IMR-90 (cell line): ENCODE results near the gene PPARD. TPM values are rescaled to one million over a fixed set of nuclear protein-coding genes. Genes with fewer than 3 reads are reported as not detected.

Source experiments
- ATAC-seq: fragments of 200-7000 bp; cut with Tn5 transposase; 2 replicates; pipeline ENCODE4 v1.9.1; 2020; ENCODE audit warnings: low read depth, mild to moderate bottlenecking, moderate library complexity
- BruUV-seq: library from RNA; stranded (reverse); fragments of 400-500 nt; replicated peaks from 2 replicates; lab custom pipeline; 2021; lab: Mats Ljungman, UMichigan
- CTCF ChIA-PET: fragments of 300-600 bp; formaldehyde crosslinking; extraction: SDS; loops from one replicate; lab custom pipeline; 2021; ENCODE audit warnings: antibody characterized with exemption; lab: Yijun Ruan, JAX
- POLR2A ChIA-PET: fragments of 300-600 bp; sonication (Branson Sonifier 250); formaldehyde crosslinking; loops from one replicate; lab custom pipeline; 2022; ENCODE audit warnings: antibody characterized with exemption; ENCODE audit not compliant: unreplicated experiment; lab: Charles Lee
- DNase-seq: peaks from one replicate; pipeline ENCODE4 v3.0.0; 2013
- H2AFZ ChIP-seq: replicated peaks from 2 replicates; pipeline ENCODE3; 2013; ENCODE audit warnings: low read length, mild to moderate bottlenecking; ENCODE audit not compliant: poor library complexity
- H2AK5ac ChIP-seq: 2 replicates; pipeline ENCODE4 v1.6.1; 2013; ENCODE audit warnings: low read depth, low read length, inconsistent platforms
- H2AK9ac ChIP-seq: replicated peaks from 2 replicates; pipeline ENCODE3; 2013; ENCODE audit warnings: mild to moderate bottlenecking, low read depth, low read length, moderate library complexity; ENCODE audit not compliant: poor library complexity
- H2BK120ac ChIP-seq: 2 replicates; pipeline ENCODE4 v1.6.1; 2013; ENCODE audit warnings: low read depth, low read length, inconsistent platforms
- H2BK15ac ChIP-seq: 3 replicates; pipeline ENCODE4 v1.6.1; 2013; ENCODE audit warnings: low read depth, low read length, inconsistent platforms
- H2BK20ac ChIP-seq: 2 replicates; pipeline ENCODE4 v1.6.1; 2013; ENCODE audit warnings: low read depth, mild to moderate bottlenecking, inconsistent platforms, low read length, moderate library complexity
- H2BK5ac ChIP-seq: 2 replicates; pipeline ENCODE4 v1.6.1; 2013; ENCODE audit warnings: mild to moderate bottlenecking, low read depth, low read length, inconsistent platforms; ENCODE audit not compliant: poor library complexity, severe bottlenecking
- H3K14ac ChIP-seq: replicated peaks from 2 replicates; pipeline ENCODE4 v1.6.1; 2013; ENCODE audit warnings: low read depth, low read length, inconsistent platforms
- H3K18ac ChIP-seq: 2 replicates; pipeline ENCODE4 v1.6.1; 2013; ENCODE audit warnings: low read depth, low read length, control low read depth
- H3K23ac ChIP-seq: 2 replicates; pipeline ENCODE4 v1.6.1; 2013; ENCODE audit warnings: low read depth, low read length, inconsistent platforms
- H3K27ac ChIP-seq: 2 replicates; pipeline ENCODE4 v1.5.1; 2013; ENCODE audit warnings: mild to moderate bottlenecking, control low read depth, low read length; ENCODE audit not compliant: insufficient read depth
- H3K27me3 ChIP-seq: 2 replicates; pipeline ENCODE4 v1.6.1; 2013; ENCODE audit warnings: low read length; ENCODE audit not compliant: control insufficient read depth, insufficient read depth
- H3K36me3 ChIP-seq: 2 replicates; pipeline ENCODE4 v1.6.1; 2013; ENCODE audit warnings: low read length, mixed read lengths; ENCODE audit not compliant: control insufficient read depth, insufficient read depth
- H3K4ac ChIP-seq: 2 replicates; pipeline ENCODE4 v1.6.1; 2013; ENCODE audit warnings: low read depth, low read length, inconsistent platforms
- H3K4me1 ChIP-seq: 2 replicates; pipeline ENCODE4 v1.6.1; 2013; ENCODE audit warnings: low read length, mixed read lengths; ENCODE audit not compliant: control insufficient read depth, insufficient read depth
- H3K4me2 ChIP-seq: 2 replicates; pipeline ENCODE4 v1.6.1; 2013; ENCODE audit warnings: low read depth, mild to moderate bottlenecking, control low read depth, low read length, moderate library complexity
- H3K4me3 ChIP-seq: 2 replicates; pipeline ENCODE4 v1.5.1; 2013; ENCODE audit warnings: low read depth, mild to moderate bottlenecking, control low read depth, low read length, moderate library complexity; ENCODE audit not compliant: insufficient read depth
- H3K56ac ChIP-seq: 2 replicates; pipeline ENCODE4 v1.6.1; 2013; ENCODE audit warnings: low read length, inconsistent platforms; ENCODE audit not compliant: insufficient read depth; ENCODE audit errors: extremely low read depth
- H3K79me1 ChIP-seq, 2 experiments: 2 replicates each; pipeline ENCODE4 v1.6.1; 2013; ENCODE audit warnings: low read length in 2 of 2, inconsistent platforms in 1 of 2, low read depth in 1 of 2
- H3K9ac ChIP-seq: 2 replicates; pipeline ENCODE4 v1.6.1; 2013; ENCODE audit warnings: low read depth, low read length, control low read depth
- H3K9me1 ChIP-seq: 2 replicates; pipeline ENCODE4 v1.6.1; 2013; ENCODE audit warnings: low read length, inconsistent platforms; ENCODE audit not compliant: insufficient read depth
- H3K9me3 ChIP-seq: 2 replicates; pipeline ENCODE4 v1.6.1; 2013; ENCODE audit warnings: low read length; ENCODE audit not compliant: control insufficient read depth, insufficient read depth
- H4K20me1 ChIP-seq: 2 replicates; pipeline ENCODE4 v1.6.1; 2013; ENCODE audit warnings: low read length, inconsistent platforms; ENCODE audit not compliant: insufficient read depth
- H4K5ac ChIP-seq: 2 replicates; pipeline ENCODE4 v1.6.1; 2013; ENCODE audit warnings: mild to moderate bottlenecking, low read depth, low read length, control low read depth
- H4K8ac ChIP-seq, 2 experiments: 2 replicates each; pipeline ENCODE4 v1.6.1; 2013; ENCODE audit warnings: low read depth in 2 of 2, low read length in 2 of 2, control low read depth in 1 of 2, inconsistent platforms in 1 of 2
- H4K91ac ChIP-seq: 2 replicates; pipeline ENCODE4 v1.6.1; 2013; ENCODE audit warnings: low read depth, low read length, inconsistent platforms; ENCODE audit not compliant: insufficient read depth
- NFE2L2 ChIP-seq: fragments of 150-350 bp; IDR thresholded peaks from 2 replicates; pipeline ENCODE4 v1.6.1; 2016; ENCODE audit warnings: low read depth, mild to moderate bottlenecking, low read length
- POLR2A ChIP-seq: IDR thresholded peaks from 2 replicates; pipeline ENCODE4 v1.6.1; 2012; ENCODE audit warnings: mild to moderate bottlenecking, low read depth, low read length
- RFX5 ChIP-seq: IDR thresholded peaks from 2 replicates; pipeline ENCODE4 v1.8.0; 2012; ENCODE audit warnings: low read depth, mild to moderate bottlenecking, low read length, moderate library complexity
- WGBS, 2 experiments: methylation state at CpG; one replicate each; pipeline versions ENCODE4 v1.1.5 to v1.1.7; 2013; ENCODE audit warnings: missing lambda C conversion rate in 2 of 2; ENCODE audit not compliant: insufficient read length in 1 of 2; ENCODE audit errors: extremely low coverage in 2 of 2; 5-methylcytosine and 5-hydroxymethylcytosine counted together
- dilution Hi-C: fragments of 300-500 bp; cut with HindIII; formaldehyde crosslinking; loops from one replicate; pipeline ENCODE4 v1.14.3; 2018; ENCODE audit warnings: low sequenced_read_pairs; ENCODE audit not compliant: unreplicated experiment
- in situ Hi-C: fragments of 300-500 bp; cut with MboI; formaldehyde crosslinking; loops from 3 replicates; pipeline ENCODE4 v1.14.3; 2019; ENCODE audit warnings: low sequenced_read_pairs, inconsistent platforms, mixed read lengths
- intact Hi-C: fragments of 100-400 bp; cut with micrococcal nuclease; formaldehyde crosslinking; loops from 2 replicates; pipeline ENCODE4 v1.10.0; 2022
- polyA plus RNA-seq, 3 experiments: library from polyadenylated mRNA; depleted of rRNA; stranded (reverse); fragments of >200 nt; gene quantifications; 2 replicates each; pipeline ENCODE4 v1.2.3, GENCODE V29; 2012; ENCODE audit warnings: low replicate concordance in 1 of 3
- total RNA-seq: library from RNA; depleted of rRNA; stranded (reverse); fragments of >200 nt; gene quantifications from 2 replicates; pipeline ENCODE4 v1.2.3, GENCODE V29; 2012

Gene PPARD
- total and polyA plus RNA-seq, 2 of the 4 experiments (the other 2 are of a cell fraction), result 10.4 to 69.0 TPM

- no peak overlapping the region for H2AFZ ChIP-seq
- H3K9ac ChIP-seq, result no peak overlapping the region
- no peak overlapping the region for H4K91ac ChIP-seq
- H3K23ac ChIP-seq, result no peak overlapping the region
- H4K8ac ChIP-seq, result no peak overlapping the region
- no peak overlapping the region for H3K27ac ChIP-seq
- H2BK120ac ChIP-seq, result no peak overlapping the region
- no peak overlapping the region for H3K4ac ChIP-seq
- POLR2A ChIA-PET, result no interaction called here
- peaks cover 17% of the 10 kb centered on the region for H3K27me3 ChIP-seq
- no peak overlapping the region for H2BK15ac ChIP-seq
- no peak overlapping the region for H3K4me2 ChIP-seq
- no peaks in the 10 kb centered on the region for H3K9me1 ChIP-seq
- no peak overlapping the region for H2BK20ac ChIP-seq
- dilution Hi-C loops (no loop called here), in situ Hi-C loops (loop anchor here (25.0 kb wide), 1 partner anchor 426 kb away; the partner anchor contains the start of gene ARMC12), intact Hi-C loops (no loop called here)
- H3K9me3 ChIP-seq, result no peaks in the 10 kb centered on the region
- no peak overlapping the region for H3K56ac ChIP-seq
- CTCF ChIA-PET, result no interaction called here
- H2AK5ac ChIP-seq, result no peak overlapping the region
- no peak for DNase-seq
- no peak for ATAC-seq
- no peaks in the 10 kb centered on the region for H3K36me3 ChIP-seq
- no peaks in the 10 kb centered on the region for H3K4me1 ChIP-seq
- no peak overlapping the region for H2AK9ac ChIP-seq
- BruUV-seq, result no TSS peak
- H4K20me1 ChIP-seq, result no peaks in the 10 kb centered on the region
- H3K79me1 ChIP-seq, result no peaks in the 10 kb centered on the region
- no peak overlapping the region for H2BK5ac ChIP-seq
- no peak for TF ChIP-seq RFX5
- no peak for TF ChIP-seq NFE2L2
- TF ChIP-seq POLR2A, result no peak
- no peak overlapping the region for H3K4me3 ChIP-seq
- H4K5ac ChIP-seq, result no peak overlapping the region
- WGBS, 2 experiments, result 60% methylated on average over 1 of the region's 6 CpGs; no CpG with 5 or more reads in 1 of the 2 experiments
- no peak overlapping the region for H3K14ac ChIP-seq
- H3K18ac ChIP-seq, result no peak overlapping the region
These were observed 30.8 kb upstream of the PPARD start for GRCh38 chr6:35311390-35312075.
